PFSK-1 (cell line): ENCODE results near the gene NCF2.

Experiments
- FOXP2 ChIP-seq: optimal IDR thresholded peaks from 2 replicates; pipeline ENCODE3; 2011; ENCODE audit warnings: borderline replicate concordance, control low read depth, inconsistent platforms; ENCODE audit not compliant: insufficient read depth; ENCODE audit errors: extremely low read length, extremely low read depth
- POLR2AphosphoS5 ChIP-seq: IDR thresholded peaks from 2 replicates; pipeline ENCODE4 v1.6.1; 2012; ENCODE audit warnings: low read depth, mild to moderate bottlenecking, control low read depth, low read length, moderate library complexity
- REST ChIP-seq, 2 experiments: IDR thresholded peaks; 2 replicates each; pipeline versions ENCODE4 v1.6.1 to v1.8.0; 2011 to 2012; ENCODE audit warnings: low read depth in 2 of 2, low read length in 2 of 2, control low read depth in 1 of 2, inconsistent platforms in 1 of 2, mild to moderate bottlenecking in 1 of 2, moderate library complexity in 1 of 2; ENCODE audit not compliant: insufficient read depth in 1 of 2
- SIN3A ChIP-seq: IDR thresholded peaks from 2 replicates; pipeline ENCODE4 v1.6.1; 2012; ENCODE audit warnings: mild to moderate bottlenecking, low read length, moderate library complexity, borderline replicate concordance; ENCODE audit not compliant: insufficient read depth
- TAF1 ChIP-seq: IDR thresholded peaks from 2 replicates; pipeline ENCODE4 v1.6.1; 2012; ENCODE audit warnings: low read length, control low read depth, borderline replicate concordance; ENCODE audit not compliant: insufficient read depth

NCF2 gene

GRCh38 chr1:183567584-183567983, 22.7 kb downstream of the NCF2 start:
- no peak for TF ChIP-seq POLR2AphosphoS5
- TF ChIP-seq SIN3A: no peak
- no peak for TF ChIP-seq REST (IDR thresholded peaks at IDR 0.05; ENCODE audit: insufficient read depth in 1 of 2, low read depth in 2 of 2, low read length in 2 of 2)
- TF ChIP-seq FOXP2: no peak
- TF ChIP-seq TAF1: no peak

GRCh38 chr1:183566026-183566425, 24.2 kb downstream of the NCF2 start:
- TF ChIP-seq FOXP2 (no peak), TAF1 (no peak), REST (IDR thresholded peaks at IDR 0.05; ENCODE audit: insufficient read depth in 1 of 2, low read depth in 2 of 2, low read length in 2 of 2) (no peak), SIN3A (no peak), POLR2AphosphoS5 (no peak)

GRCh38 chr1:183565261-183565660, 25.0 kb downstream of the NCF2 start:
- TF ChIP-seq TAF1: no peak
- TF ChIP-seq SIN3A: no peak
- no peak for TF ChIP-seq FOXP2
- TF ChIP-seq POLR2AphosphoS5: no peak
- no peak for TF ChIP-seq REST (IDR thresholded peaks at IDR 0.05; ENCODE audit: insufficient read depth in 1 of 2, low read depth in 2 of 2, low read length in 2 of 2)

GRCh38 chr1:183562701-183563100, 27.6 kb downstream of the NCF2 start:
- no peak for TF ChIP-seq REST (IDR thresholded peaks at IDR 0.05; ENCODE audit: insufficient read depth in 1 of 2, low read depth in 2 of 2, low read length in 2 of 2)
- no peak for TF ChIP-seq SIN3A
- TF ChIP-seq POLR2AphosphoS5: no peak
- TF ChIP-seq TAF1: no peak
- no peak for TF ChIP-seq FOXP2

GRCh38 chr1:183559061-183559460, 31.2 kb downstream of the NCF2 start:
- TF ChIP-seq POLR2AphosphoS5: no peak
- TF ChIP-seq FOXP2: no peak
- TF ChIP-seq REST (IDR thresholded peaks at IDR 0.05; ENCODE audit: insufficient read depth in 1 of 2, low read depth in 2 of 2, low read length in 2 of 2): no peak
- no peak for TF ChIP-seq TAF1
- no peak for TF ChIP-seq SIN3A
